Osteoblast (primary cell): Measurements from ENCODE around the gene PHF13. TPM values are rescaled to one million over a fixed set of nuclear protein-coding genes. Genes with fewer than 3 reads are reported as not detected.

Source experiments
- DNase-seq: peaks from one replicate; pipeline ENCODE4 v3.0.0; 2011; ENCODE audit warnings: low spot score, mixed read lengths; ENCODE audit not compliant: insufficient read length; ENCODE audit errors: missing footprints
- H2AFZ ChIP-seq: 2 replicates; pipeline ENCODE4 v1.6.0; 2011; ENCODE audit warnings: mild to moderate bottlenecking, low read length
- H3K27ac ChIP-seq: 2 replicates; pipeline ENCODE4 v1.5.1; 2011; ENCODE audit warnings: mild to moderate bottlenecking, low read depth, low read length, moderate library complexity
- H3K27me3 ChIP-seq: 2 replicates; pipeline ENCODE4 v1.6.0; 2012; ENCODE audit warnings: mild to moderate bottlenecking, control low read depth, inconsistent platforms, low read length, moderate library complexity; ENCODE audit not compliant: insufficient read depth
- H3K36me3 ChIP-seq: 2 replicates; pipeline ENCODE4 v1.5.1; 2011; ENCODE audit warnings: mild to moderate bottlenecking, low read length, control low read depth, moderate library complexity; ENCODE audit not compliant: insufficient read depth
- H3K4me1 ChIP-seq: 2 replicates; pipeline ENCODE4 v1.5.1; 2011; ENCODE audit warnings: mild to moderate bottlenecking, low read length, control low read depth, moderate library complexity; ENCODE audit not compliant: insufficient read depth
- H3K4me2 ChIP-seq: 2 replicates; pipeline ENCODE4 v1.6.0; 2011; ENCODE audit warnings: mild to moderate bottlenecking, low read length; ENCODE audit not compliant: insufficient read depth
- H3K4me3 ChIP-seq: fragments of 200-600 bp; sonication (generic); 3 replicates; pipeline ENCODE4 v1.5.1; 2012; ENCODE audit warnings: mild to moderate bottlenecking, low read length, inconsistent platforms; ENCODE audit not compliant: insufficient read depth
- H3K79me2 ChIP-seq: 2 replicates; pipeline ENCODE4 v1.6.0; 2012; ENCODE audit warnings: mild to moderate bottlenecking, low read length, control low read depth, inconsistent platforms; ENCODE audit not compliant: insufficient read depth
- H3K9me3 ChIP-seq: 2 replicates; pipeline ENCODE4 v1.5.1; 2011; ENCODE audit warnings: low read depth, low read length, control low read depth
- H4K20me1 ChIP-seq: 2 replicates; pipeline ENCODE4 v1.6.0; 2012; ENCODE audit warnings: mild to moderate bottlenecking, low read length, control low read depth; ENCODE audit not compliant: insufficient read depth
- total RNA-seq: library from RNA; depleted of rRNA; stranded (reverse); fragments of >200 nt; gene quantifications from 2 replicates; pipeline ENCODE4 v1.2.3, GENCODE V29; 2012
- TF ChIP-seq, protein P1 (sequence below): IDR thresholded peaks from 2 replicates; pipeline ENCODE4 v1.5.1; 2011; ENCODE audit warnings: mild to moderate bottlenecking, low read depth, low read length, moderate library complexity; ENCODE audit errors: extremely low read depth

PHF13 gene
- total RNA-seq, 1 donor: 13.4 TPM

- peaks cover 35% of the 10 kb centered on the region for H3K4me1 ChIP-seq
- H3K36me3 ChIP-seq: peaks cover 12% of the 10 kb centered on the region
- H4K20me1 ChIP-seq: peaks cover 35% of the 10 kb centered on the region
- TF ChIP-seq, protein P1, sequence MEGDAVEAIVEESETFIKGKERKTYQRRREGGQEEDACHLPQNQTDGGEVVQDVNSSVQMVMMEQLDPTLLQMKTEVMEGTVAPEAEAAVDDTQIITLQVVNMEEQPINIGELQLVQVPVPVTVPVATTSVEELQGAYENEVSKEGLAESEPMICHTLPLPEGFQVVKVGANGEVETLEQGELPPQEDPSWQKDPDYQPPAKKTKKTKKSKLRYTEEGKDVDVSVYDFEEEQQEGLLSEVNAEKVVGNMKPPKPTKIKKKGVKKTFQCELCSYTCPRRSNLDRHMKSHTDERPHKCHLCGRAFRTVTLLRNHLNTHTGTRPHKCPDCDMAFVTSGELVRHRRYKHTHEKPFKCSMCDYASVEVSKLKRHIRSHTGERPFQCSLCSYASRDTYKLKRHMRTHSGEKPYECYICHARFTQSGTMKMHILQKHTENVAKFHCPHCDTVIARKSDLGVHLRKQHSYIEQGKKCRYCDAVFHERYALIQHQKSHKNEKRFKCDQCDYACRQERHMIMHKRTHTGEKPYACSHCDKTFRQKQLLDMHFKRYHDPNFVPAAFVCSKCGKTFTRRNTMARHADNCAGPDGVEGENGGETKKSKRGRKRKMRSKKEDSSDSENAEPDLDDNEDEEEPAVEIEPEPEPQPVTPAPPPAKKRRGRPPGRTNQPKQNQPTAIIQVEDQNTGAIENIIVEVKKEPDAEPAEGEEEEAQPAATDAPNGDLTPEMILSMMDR: no peak
- peak overlapping the region; percentile 85 for H3K4me3 ChIP-seq
- DNase-seq: peak; percentile 95
- H3K27ac ChIP-seq: peak overlapping the region; percentile 99
- H2AFZ ChIP-seq: peak overlapping the region; percentile 80
- no peaks in the 10 kb centered on the region for H3K27me3 ChIP-seq
- peaks cover 38% of the 10 kb centered on the region for H3K79me2 ChIP-seq
- H3K4me2 ChIP-seq: peak overlapping the region; percentile 100
- no peaks in the 10 kb centered on the region for H3K9me3 ChIP-seq
These were observed 10.2 kb upstream of the PHF13 start for GRCh38 chr1:6603238-6603914.

- Histone ChIP-seq H3K4me2 (peak overlapping the region; percentile 100), H3K27ac (peak overlapping the region; percentile 99), H3K9me3 (no peaks in the 10 kb centered on the region), H3K4me1 (peaks cover 35% of the 10 kb centered on the region), H3K36me3 (peaks cover 9% of the 10 kb centered on the region), H2AFZ (peak overlapping the region; percentile 80), H3K79me2 (peaks cover 33% of the 10 kb centered on the region), H3K27me3 (no peaks in the 10 kb centered on the region), H3K4me3 (peak overlapping the region; percentile 85), H4K20me1 (peaks cover 31% of the 10 kb centered on the region)
- TF ChIP-seq, protein P1: no peak
- DNase-seq: peak; percentile 97
These were observed 9.5 kb upstream of the PHF13 start for GRCh38 chr1:6603915-6604558.

- H3K27me3 ChIP-seq: no peaks in the 10 kb centered on the region
- peaks cover 5% of the 10 kb centered on the region for H3K4me1 ChIP-seq
- peaks cover 48% of the 10 kb centered on the region for H3K79me2 ChIP-seq
- H4K20me1 ChIP-seq: peaks cover 21% of the 10 kb centered on the region
- DNase-seq: peak; percentile 98
- peaks cover 12% of the 10 kb centered on the region for H3K36me3 ChIP-seq
- peak overlapping the region; percentile 95 for H3K4me2 ChIP-seq
- H3K4me3 ChIP-seq: peak overlapping the region; percentile 96
- H3K27ac ChIP-seq: peak overlapping the region; percentile 77
- H2AFZ ChIP-seq: peak overlapping the region; percentile 90
- TF ChIP-seq, protein P1: no peak
- no peaks in the 10 kb centered on the region for H3K9me3 ChIP-seq
These were observed 730 bp upstream of the PHF13 start for GRCh38 chr1:6612641-6613360.
